ENCODE measurements around the gene PDZRN4. TPM values are rescaled to one million over a fixed set of nuclear protein-coding genes. Genes with fewer than 3 reads are reported as not detected.

Gene PDZRN4
- total RNA-seq, 4 donors from 2014 or later: 0.42 to 4.4 (median 2.4) TPM

- Histone ChIP-seq H3K4me1 (no peaks in the 10 kb centered on the region), H3K9me3 (no peaks in the 10 kb centered on the region), H3K27me3 (no peaks in the 10 kb centered on the region), H3K4me3 (no peak overlapping the region), H3K36me3 (no peaks in the 10 kb centered on the region), H3K27ac (no peak overlapping the region)
- 53% methylated on average over 1 of the region's 1 CpG for WGBS
- TF ChIP-seq EP300 (IDR thresholded peaks at IDR 0.05): no peak
- TF ChIP-seq POLR2A (IDR thresholded peaks at IDR 0.05): no peak
- no peak for TF ChIP-seq CTCF (IDR thresholded peaks at IDR 0.05)
- no peak for TF ChIP-seq POLR2AphosphoS5 (IDR thresholded peaks at IDR 0.05)
- no peak for DNase-seq (ENCODE audit: low spot score in 2 of 2)
Observed at GRCh38 chr12:41362510-41362909, 174.4 kb downstream of the PDZRN4 start.

- Histone ChIP-seq H3K4me1 (no peaks in the 10 kb centered on the region), H3K4me3 (no peak overlapping the region), H3K27me3 (no peaks in the 10 kb centered on the region), H3K36me3 (no peaks in the 10 kb centered on the region), H3K27ac (no peak overlapping the region), H3K9me3 (no peaks in the 10 kb centered on the region)
- DNase-seq (ENCODE audit: low spot score in 2 of 2): no peak
- TF ChIP-seq EP300 (IDR thresholded peaks at IDR 0.05): no peak
- no peak for TF ChIP-seq POLR2A (IDR thresholded peaks at IDR 0.05)
- no peak for TF ChIP-seq POLR2AphosphoS5 (IDR thresholded peaks at IDR 0.05)
Observed at GRCh38 chr12:41362931-41363330, 174.8 kb downstream of the PDZRN4 start.

GRCh38 chr12:41364211-41364610 is 176.1 kb downstream of the PDZRN4 start:
- 73% methylated on average over 1 of the region's 1 CpG for WGBS
- TF ChIP-seq POLR2AphosphoS5 (IDR thresholded peaks at IDR 0.05) (no peak), CTCF (IDR thresholded peaks at IDR 0.05) (no peak), POLR2A (IDR thresholded peaks at IDR 0.05) (no peak), EP300 (IDR thresholded peaks at IDR 0.05) (no peak)

GRCh38 chr12:41365653-41366171 is 177.6 kb downstream of the PDZRN4 start:
- WGBS: 42% methylated on average over 2 of the region's 2 CpGs
- no peaks in the 10 kb centered on the region for H3K36me3 ChIP-seq
- no peak overlapping the region for H3K4me3 ChIP-seq
- no peaks in the 10 kb centered on the region for H3K4me1 ChIP-seq
- no peaks in the 10 kb centered on the region for H3K9me3 ChIP-seq
- no peak for DNase-seq (ENCODE audit: low spot score in 2 of 2)
- TF ChIP-seq POLR2A (IDR thresholded peaks at IDR 0.05): no peak
- TF ChIP-seq CTCF (IDR thresholded peaks at IDR 0.05): no peak
- TF ChIP-seq EP300 (IDR thresholded peaks at IDR 0.05): no peak
- H3K27me3 ChIP-seq: no peaks in the 10 kb centered on the region
- H3K27ac ChIP-seq: no peak overlapping the region

More at GRCh38 chr12:41364211-41364610, 176.1 kb downstream of the PDZRN4 start:
- no peaks in the 10 kb centered on the region for H3K9me3 ChIP-seq
- H3K4me1 ChIP-seq: no peaks in the 10 kb centered on the region
- no peaks in the 10 kb centered on the region for H3K36me3 ChIP-seq
- DNase-seq (ENCODE audit: low spot score in 2 of 2): no peak
- H3K27ac ChIP-seq: no peak overlapping the region
- no peaks in the 10 kb centered on the region for H3K27me3 ChIP-seq
- no peak overlapping the region for H3K4me3 ChIP-seq

- no peaks in the 10 kb centered on the region for H3K4me1 ChIP-seq
- DNase-seq (ENCODE audit: low spot score in 2 of 2): no peak
- H3K4me3 ChIP-seq: no peak overlapping the region
- TF ChIP-seq CTCF (IDR thresholded peaks at IDR 0.05): no peak
- no peak for TF ChIP-seq EP300 (IDR thresholded peaks at IDR 0.05)
- no peak for TF ChIP-seq POLR2AphosphoS5 (IDR thresholded peaks at IDR 0.05)
- TF ChIP-seq POLR2A (IDR thresholded peaks at IDR 0.05): no peak
- H3K9me3 ChIP-seq: peaks cover 1% of the 10 kb centered on the region
- whole genome bisulfite sequencing: 79% methylated on average over 4 of the region's 4 CpGs
- no peak overlapping the region for H3K27ac ChIP-seq
- H3K36me3 ChIP-seq: no peaks in the 10 kb centered on the region
- no peaks in the 10 kb centered on the region for H3K27me3 ChIP-seq
Observed at GRCh38 chr12:41367726-41368405, 179.7 kb downstream of the PDZRN4 start.

Measured in suprapubic skin (tissue), 4 donors.